ENCODE data around the gene TNS3. TPM values are rescaled to one million over a fixed set of nuclear protein-coding genes. Genes with fewer than 3 reads are reported as not detected.

The TNS3 gene
- total RNA-seq, 1 donor from 2014 or later = 92.9 TPM

DNA sequence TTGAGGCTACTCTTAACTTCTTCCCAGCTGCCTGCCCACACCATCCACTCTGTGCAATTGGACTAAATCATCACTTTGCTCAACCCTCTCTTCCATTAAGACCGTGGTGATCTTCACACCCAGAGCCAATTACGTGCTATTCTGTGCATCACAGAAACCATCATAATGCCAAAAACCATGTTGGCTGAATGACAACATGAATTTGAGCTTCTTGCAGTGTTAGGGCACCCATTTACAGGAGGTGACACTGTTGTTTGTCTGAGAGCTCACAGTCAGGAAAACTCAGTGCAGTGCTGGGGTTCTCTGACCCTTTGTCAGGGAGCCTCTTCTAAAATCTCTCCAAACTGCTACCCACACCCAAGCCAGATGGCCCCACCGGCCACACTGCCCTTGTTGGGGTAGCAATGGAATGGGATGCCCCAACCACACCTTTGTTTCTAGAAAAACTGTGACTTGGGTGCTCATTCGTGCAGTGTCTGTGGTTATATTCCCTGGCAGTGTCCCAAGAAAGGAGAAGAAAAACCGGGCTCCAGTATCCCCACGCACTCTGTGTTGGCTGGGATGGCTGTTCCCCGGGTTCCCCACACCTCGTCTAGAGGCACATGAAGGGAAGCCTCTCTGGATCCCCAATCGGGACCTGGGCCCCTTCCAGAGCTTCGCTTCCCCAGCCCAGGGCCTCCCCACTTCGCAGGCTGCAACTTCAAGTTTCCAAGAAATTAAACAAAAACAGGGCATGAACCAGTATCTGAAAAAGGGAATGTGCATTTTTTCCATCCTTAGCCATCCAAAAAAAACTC, 2.0 kb upstream of the TNS3 start:
- Mint-ChIP-seq H3K36me3 (ENCODE audit: low read depth, unreplicated experiment) (peaks cover 3% of the 10 kb centered on the region), H3K27ac (ENCODE audit: unreplicated experiment) (peak overlapping the region; percentile 6), H3K27me3 (ENCODE audit: low read depth, unreplicated experiment) (no peaks in the 10 kb centered on the region), H3K4me3 (ENCODE audit: unreplicated experiment) (no peak overlapping the region), H3K9me3 (ENCODE audit: unreplicated experiment) (peaks cover 3% of the 10 kb centered on the region), H3K4me1 (ENCODE audit: low read depth, unreplicated experiment) (peaks cover 20% of the 10 kb centered on the region)
- no peak overlapping the region for H3K4me2 ChIP-seq (ENCODE audit: low read length)
- H3K9ac ChIP-seq (ENCODE audit: low read length) = no peak overlapping the region
- H3K27me3 ChIP-seq (ENCODE audit: insufficient read depth, low read length) = no peaks in the 10 kb centered on the region
- FAIRE-seq (peak; percentile 26), DNase-seq (ENCODE audit: low read depth) (no peak)
- H4K20me1 ChIP-seq (ENCODE audit: insufficient read depth, low read length) = no peaks in the 10 kb centered on the region
- H3K79me2 ChIP-seq (ENCODE audit: insufficient read depth, low read length) = peaks cover 25% of the 10 kb centered on the region
- H3K4me1 ChIP-seq (ENCODE audit: insufficient read depth, low read length) = peaks cover 6% of the 10 kb centered on the region
- no peaks in the 10 kb centered on the region for H3K9me3 ChIP-seq (ENCODE audit: insufficient read depth, low read depth, low read length)
- H3K4me3 ChIP-seq (ENCODE audit: insufficient read depth, low read depth, low read length) = no peak overlapping the region
- no peak overlapping the region for H3K27ac ChIP-seq (ENCODE audit: low read depth, low read length)
- no peaks in the 10 kb centered on the region for H3K36me3 ChIP-seq (ENCODE audit: insufficient read depth, low read length)
- H2AFZ ChIP-seq (ENCODE audit: low read depth, low read length) = no peak overlapping the region
- TF ChIP-seq CTCF (IDR thresholded peaks at IDR 0.05; ENCODE audit: insufficient read depth, low read depth, low read length) (no peak), EZH2 (IDR thresholded peaks at IDR 0.05; ENCODE audit: insufficient read depth, low read length) (no peak)

- Histone ChIP-seq H4K20me1 (ENCODE audit: insufficient read depth, low read length) (no peaks in the 10 kb centered on the region), H3K79me2 (ENCODE audit: insufficient read depth, low read length) (peaks cover 34% of the 10 kb centered on the region), H3K9me3 (ENCODE audit: insufficient read depth, low read depth, low read length) (no peaks in the 10 kb centered on the region), H3K4me1 (ENCODE audit: insufficient read depth, low read length) (peaks cover 12% of the 10 kb centered on the region), H3K4me3 (ENCODE audit: insufficient read depth, low read depth, low read length) (no peak overlapping the region), H3K27ac (ENCODE audit: low read depth, low read length) (no peak overlapping the region), H3K36me3 (ENCODE audit: insufficient read depth, low read length) (no peaks in the 10 kb centered on the region), H2AFZ (ENCODE audit: low read depth, low read length) (no peak overlapping the region), H3K4me2 (ENCODE audit: low read length) (peak overlapping the region; percentile 84), H3K9ac (ENCODE audit: low read length) (no peak overlapping the region), H3K27me3 (ENCODE audit: insufficient read depth, low read length) (no peaks in the 10 kb centered on the region)
- Mint-ChIP-seq H3K9me3 (ENCODE audit: unreplicated experiment) (peaks cover 3% of the 10 kb centered on the region), H3K27ac (ENCODE audit: unreplicated experiment) (peak overlapping the region; percentile 6), H3K27me3 (ENCODE audit: low read depth, unreplicated experiment) (no peaks in the 10 kb centered on the region), H3K36me3 (ENCODE audit: low read depth, unreplicated experiment) (peaks cover 3% of the 10 kb centered on the region), H3K4me3 (ENCODE audit: unreplicated experiment) (peak overlapping the region; percentile 80), H3K4me1 (ENCODE audit: low read depth, unreplicated experiment) (peaks cover 18% of the 10 kb centered on the region)
- TF ChIP-seq EZH2 (IDR thresholded peaks at IDR 0.05; ENCODE audit: insufficient read depth, low read length) (no peak), CTCF (IDR thresholded peaks at IDR 0.05; ENCODE audit: insufficient read depth, low read depth, low read length) (no peak)
- FAIRE-seq (no peak), DNase-seq (ENCODE audit: low read depth) (peak; percentile 79)
These were observed 1.1 kb upstream of the TNS3 start for GRCh38 chr7:47582764-47583738.
